NCI-H1092 treated with DMSO at 0.1 percent for 48 hours (cell line): Measurements from ENCODE around the gene HHIP.

Experiments
- DNase-seq: peaks from one replicate; lab custom pipeline; 2025; lab: John Stamatoyannopoulos, UW

Gene HHIP

GRCh38 chr4:144709793-144710525 lies 64.0 kb downstream of the HHIP start:
- no peak for DNase-seq

GRCh38 chr4:144710526-144710912 lies 64.6 kb downstream of the HHIP start:
- no peak for DNase-seq

DNA sequence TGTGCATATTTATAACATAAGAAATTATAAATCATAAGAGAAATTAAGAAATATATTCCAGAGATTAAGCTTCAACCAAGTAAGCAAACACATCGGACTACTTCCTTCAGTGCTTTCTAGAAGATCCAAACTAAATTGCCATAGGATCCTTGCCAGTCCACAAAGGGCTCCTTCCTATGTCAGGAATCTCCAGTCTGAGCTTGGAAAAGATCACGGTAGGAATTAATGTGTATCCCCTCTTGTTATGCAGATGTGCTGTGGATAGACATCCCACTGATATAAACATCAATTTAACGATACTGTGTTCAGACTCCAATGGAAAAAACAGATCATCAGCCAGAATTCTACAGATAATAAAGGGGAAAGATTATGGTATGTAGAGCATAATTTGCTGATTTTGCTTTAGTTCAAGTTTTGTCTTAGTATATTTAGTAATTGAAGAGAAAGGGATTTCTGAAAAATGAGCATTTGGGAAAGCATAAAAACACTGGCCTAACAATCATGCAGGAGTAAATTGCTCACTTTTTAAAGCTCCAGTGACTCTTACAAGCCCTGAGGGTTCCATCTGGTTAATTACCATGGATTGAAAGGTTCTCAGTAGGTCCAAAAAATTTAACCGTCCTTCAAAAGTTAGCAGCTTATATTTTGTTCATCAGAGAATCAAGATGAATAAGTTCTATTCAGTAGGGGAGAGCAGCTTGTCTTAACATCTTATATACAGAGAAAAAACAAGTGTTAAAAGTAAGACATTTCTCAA lies 65.9 kb downstream of the HHIP start:
- no peak for DNase-seq

DNA sequence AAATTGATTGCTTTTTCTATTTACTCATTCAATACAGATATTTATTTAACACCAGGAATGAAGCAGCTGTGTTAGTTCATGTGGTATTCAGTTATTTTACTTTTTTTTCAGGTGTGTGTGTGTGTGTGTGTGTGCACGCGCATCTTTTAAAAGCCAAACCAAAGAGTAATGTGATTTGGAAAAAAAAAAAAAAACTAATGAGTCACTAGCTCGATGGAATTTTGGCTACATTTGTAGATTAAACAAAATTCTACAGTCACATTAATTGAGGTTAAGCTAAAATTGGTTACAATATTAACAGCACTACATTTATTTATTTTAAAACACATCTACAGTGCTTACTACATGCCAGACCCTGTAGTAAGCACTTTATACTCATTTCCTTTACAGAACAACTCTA lies 66.8 kb downstream of the HHIP start:
- no peak for DNase-seq

DNA sequence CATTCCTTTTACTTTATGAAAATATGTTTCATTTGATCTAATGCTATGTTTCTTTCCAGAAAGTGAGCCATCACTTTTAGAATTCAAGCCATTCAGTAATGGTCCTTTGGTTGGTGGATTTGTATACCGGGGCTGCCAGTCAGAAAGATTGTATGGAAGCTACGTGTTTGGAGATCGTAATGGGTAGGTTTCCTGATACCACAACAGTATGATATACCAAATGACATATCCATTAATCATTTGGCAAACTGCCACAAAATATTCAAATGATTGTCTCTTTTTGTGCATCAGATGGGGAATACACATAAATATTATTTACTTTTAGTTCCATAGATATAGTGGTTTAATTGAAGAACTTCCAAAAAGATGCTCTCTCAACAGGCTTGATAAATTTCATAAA lies 68.2 kb downstream of the HHIP start:
- DNase-seq = no peak

- no peak for DNase-seq
These were observed 69.3 kb downstream of the HHIP start for GRCh38 chr4:144715230-144715629.

- no peak for DNase-seq
These were observed 70.8 kb downstream of the HHIP start for GRCh38 chr4:144716778-144717177.

- no peak for DNase-seq
These were observed 73.1 kb downstream of the HHIP start for GRCh38 chr4:144718958-144719512.

GRCh38 chr4:144720491-144720890 lies 74.5 kb downstream of the HHIP start:
- no peak for DNase-seq

GRCh38 chr4:144721994-144722393 lies 76.0 kb downstream of the HHIP start:
- DNase-seq = no peak

DNA sequence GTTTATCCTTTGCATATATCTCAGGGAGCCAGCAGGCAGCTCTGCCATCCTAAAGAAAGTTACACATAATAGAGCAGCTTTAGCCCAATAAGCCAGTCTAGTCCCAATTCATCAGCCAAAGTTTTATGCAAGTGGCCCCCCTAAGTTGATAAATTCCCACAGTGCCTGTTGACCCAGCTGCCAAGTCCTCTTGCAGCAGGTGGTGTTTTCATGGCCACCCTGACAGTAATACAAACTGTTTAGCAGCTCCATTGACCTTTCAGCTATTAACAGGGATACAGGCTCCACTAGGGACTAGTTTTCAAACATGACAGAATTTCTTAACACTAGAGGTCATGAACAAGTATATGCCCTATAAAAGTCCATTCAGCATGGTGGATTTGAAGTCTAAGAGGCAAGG lies 77.5 kb downstream of the HHIP start:
- DNase-seq = no peak

DNA sequence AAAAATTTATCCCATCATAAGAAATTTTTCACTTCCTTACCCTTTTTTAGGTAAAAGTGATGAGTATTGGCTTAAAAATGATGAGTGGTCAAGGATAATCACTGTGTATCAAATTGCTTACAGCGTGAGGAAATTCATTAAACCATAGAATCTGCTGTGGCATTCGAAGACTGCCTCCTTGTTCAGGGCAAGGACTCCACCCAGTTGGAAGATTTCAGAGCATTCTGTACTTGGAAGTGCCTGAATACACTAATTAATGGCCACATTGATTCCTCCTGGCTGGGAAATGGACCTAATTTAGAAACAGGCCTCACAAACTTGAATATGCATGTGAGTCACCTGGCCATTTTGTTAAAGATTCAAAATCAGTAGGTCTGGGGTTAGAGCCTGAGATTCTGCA lies 83.2 kb downstream of the HHIP start:
- DNase-seq = no peak

- DNase-seq = no peak
These were observed 86.8 kb downstream of the HHIP start for GRCh38 chr4:144732584-144733428.

DNA sequence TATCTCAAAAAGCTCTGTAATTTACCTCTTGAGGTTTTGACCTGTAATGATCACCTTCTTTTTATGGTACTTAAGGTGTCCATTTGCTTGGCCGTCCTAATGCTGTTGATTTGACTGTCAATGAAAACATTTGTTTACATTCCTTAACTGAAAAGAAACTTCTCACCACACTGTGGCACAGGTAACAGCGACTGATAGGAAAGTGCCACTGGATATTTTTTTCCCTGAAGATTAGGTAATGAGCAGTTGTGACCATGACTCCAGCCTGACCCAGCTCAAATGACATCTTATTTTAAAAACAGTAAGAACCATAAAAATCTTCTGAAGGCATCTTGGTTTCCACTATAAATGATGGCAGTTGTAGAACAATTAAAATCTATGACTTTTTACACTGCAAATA lies 87.6 kb downstream of the HHIP start:
- DNase-seq = no peak

GRCh38 chr4:144734522-144734921 lies 88.6 kb downstream of the HHIP start:
- DNase-seq = no peak

DNA sequence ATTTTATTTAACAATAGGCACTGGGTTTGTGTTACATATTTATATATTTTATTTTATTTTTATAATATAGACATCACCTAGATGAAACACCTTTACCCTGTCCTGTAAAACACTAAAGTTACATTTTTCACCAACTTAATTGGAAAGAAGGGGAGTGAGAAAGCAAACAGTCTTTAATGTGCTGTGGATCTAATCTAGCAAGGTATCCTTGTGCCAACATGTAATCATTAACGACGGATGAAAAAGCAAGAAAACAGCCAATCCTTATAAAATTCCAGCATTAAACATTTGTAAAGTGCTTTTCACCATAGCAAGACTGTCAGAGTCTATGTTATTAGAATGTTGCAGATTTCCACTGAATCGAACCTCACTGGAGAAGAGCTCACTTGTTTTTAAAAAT lies 92.7 kb downstream of the HHIP start:
- DNase-seq = no peak

GRCh38 chr4:144739511-144740033 lies 93.6 kb downstream of the HHIP start:
- no peak for DNase-seq

- DNase-seq = no peak
These were observed 94.4 kb downstream of the HHIP start for GRCh38 chr4:144740316-144740715.

DNA sequence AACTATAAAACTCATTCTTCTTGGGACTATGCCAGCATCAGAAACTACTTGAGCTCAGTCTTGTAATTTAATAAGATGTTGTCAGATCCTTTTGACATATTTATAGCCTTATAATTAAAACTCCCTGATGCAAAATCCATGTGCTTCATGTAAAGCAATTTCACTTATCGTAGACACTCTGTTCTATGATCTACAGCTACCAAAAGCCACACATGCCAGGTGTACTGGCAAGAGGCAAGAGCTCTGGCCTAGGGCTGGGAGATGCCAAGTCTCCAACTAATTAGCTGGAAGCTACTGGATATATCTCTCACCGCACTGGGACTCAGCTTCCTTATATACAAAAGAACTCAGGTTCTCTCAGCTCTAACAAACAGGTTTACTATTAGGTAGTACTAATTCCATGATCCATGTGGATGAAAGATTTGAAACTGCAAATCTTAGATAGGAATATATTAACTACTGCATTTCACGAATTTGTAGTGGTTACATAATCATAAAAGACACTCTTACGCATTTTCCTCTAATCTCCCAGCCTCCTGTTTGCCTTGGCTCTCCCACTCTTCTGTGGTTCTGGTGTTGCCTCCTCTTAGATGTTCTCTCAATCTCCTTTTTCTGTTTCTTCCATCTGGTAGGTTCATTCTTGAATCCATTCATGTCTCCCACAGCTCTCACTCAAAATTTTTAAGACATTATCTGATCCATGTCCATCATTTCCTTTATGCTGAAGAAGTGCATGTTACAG lies 103.0 kb downstream of the HHIP start:
- DNase-seq = no peak

- no peak for DNase-seq
These were observed 104.4 kb downstream of the HHIP start for GRCh38 chr4:144750348-144750747.
